Stimulated activated CD4-positive, alpha-beta T cell treated with anti-CD3 and anti-CD28 coated beads, Interleukin-4, amount 100 ng/mL, for 48 hours (primary cell): Measurements from ENCODE around the gene CD34.
"Not testable (repeated sequence)": the region's sequence is repeated elsewhere in the genome, so short reads cannot be mapped to it uniquely, and the experiment has no call there.

Experiments used
- DNase-seq, 2 donors: peaks; one replicate each; pipeline ENCODE4 v3.0.0-alpha.2; 2020; ENCODE audit warnings: low read depth in 2 of 2

CD34 gene

GRCh38 chr1:207898836-207899235, 12.1 kb downstream of the CD34 start:
- DNase-seq = no peak

GRCh38 chr1:207898260-207898659, 12.7 kb downstream of the CD34 start:
- no peak for DNase-seq

GRCh38 chr1:207897188-207897587, 13.7 kb downstream of the CD34 start:
- DNase-seq = no peak

- no peak for DNase-seq
Measured at GRCh38 chr1:207896547-207896946, 14.4 kb downstream of the CD34 start.

- no peak for DNase-seq
Measured at GRCh38 chr1:207894704-207895103, 16.2 kb downstream of the CD34 start.

GRCh38 chr1:207893737-207894582, 17.0 kb downstream of the CD34 start:
- no peak for DNase-seq

GRCh38 chr1:207892764-207893163, 18.2 kb downstream of the CD34 start:
- no peak for DNase-seq

GRCh38 chr1:207891148-207891547, 19.8 kb downstream of the CD34 start:
- DNase-seq = no peak

- no peak for DNase-seq
Measured at GRCh38 chr1:207890136-207890738, 20.7 kb downstream of the CD34 start.

GRCh38 chr1:207888652-207889051, 22.3 kb downstream of the CD34 start:
- no peak for DNase-seq

GRCh38 chr1:207887542-207888201, 23.3 kb downstream of the CD34 start:
- no peak for DNase-seq

- DNase-seq = no peak
Measured at GRCh38 chr1:207886227-207886626, 24.7 kb downstream of the CD34 start.

GRCh38 chr1:207885129-207886032, 25.5 kb downstream of the CD34 start:
- peak; percentile 67 for DNase-seq

- no peak for DNase-seq
Measured at GRCh38 chr1:207884266-207885029, 26.5 kb downstream of the CD34 start.

GRCh38 chr1:207883660-207884250, 27.2 kb downstream of the CD34 start:
- no peak for DNase-seq

- DNase-seq = no peak
Measured at GRCh38 chr1:207883104-207883651, 27.7 kb downstream of the CD34 start.

GRCh38 chr1:207882692-207883091, 28.2 kb downstream of the CD34 start:
- DNase-seq = no peak

- DNase-seq = no peak
Measured at GRCh38 chr1:207878939-207879338, 32.0 kb downstream of the CD34 start.

- DNase-seq = not testable (repeated sequence)
Measured at GRCh38 chr1:207877914-207878313, 33.0 kb downstream of the CD34 start.

GRCh38 chr1:207876131-207876530, 34.8 kb downstream of the CD34 start:
- DNase-seq = no peak
